HG02884 (cell line): Measurements from ENCODE around the gene ZNF613.
"Not testable (repeated sequence)": the region's sequence is repeated elsewhere in the genome, so short reads cannot be mapped to it uniquely, and the experiment has no call there.

Experiments used
- ATAC-seq: cut with Tn5 transposase; IDR thresholded peaks from one replicate; pipeline ENCODE4 v1.9.1; 2021; ENCODE audit warnings: mild to moderate bottlenecking, moderate library complexity; ENCODE audit not compliant: unreplicated experiment

The ZNF613 gene

GRCh38 chr19:51926784-51927741 lies at the start of gene ZNF613:
Gene ZNF613 (plus strand): TSS chr19:51927472. CDS start chr19:51936221, 8,749 bp downstream.
- peak; percentile 76 for ATAC-seq

- ATAC-seq: no peak
Observed at GRCh38 chr19:51882518-51882917, 44.8 kb upstream of the ZNF613 start.

- ATAC-seq: no peak
Observed at GRCh38 chr19:51884713-51885112, 42.6 kb upstream of the ZNF613 start.

GRCh38 chr19:51887522-51888498 lies 39.5 kb upstream of the ZNF613 start, which contains the start of gene ZNF577:
Gene ZNF577 (minus strand): TSS chr19:51887951. CDS start chr19:51880382, 7,569 bp downstream.
- ATAC-seq: no peak

GRCh38 chr19:51889934-51890333 lies 37.3 kb upstream of the ZNF613 start:
- no peak for ATAC-seq

- ATAC-seq: no peak
Observed at GRCh38 chr19:51891193-51891747, 36.0 kb upstream of the ZNF613 start.

GRCh38 chr19:51901860-51902259 lies 25.4 kb upstream of the ZNF613 start:
- no peak for ATAC-seq

GRCh38 chr19:51903192-51903591 lies 24.1 kb upstream of the ZNF613 start:
- no peak for ATAC-seq

- peak; percentile 73 for ATAC-seq
Observed at GRCh38 chr19:51904331-51905165, 22.7 kb upstream of the ZNF613 start, which contains the start of gene ZNF649. Gene ZNF649 (minus strand): TSS chr19:51905017. CDS start chr19:51900107, 4,910 bp downstream.

- no peak for ATAC-seq
Observed at GRCh38 chr19:51905206-51905605, 22.1 kb upstream of the ZNF613 start.

GRCh38 chr19:51905639-51906038 lies 21.6 kb upstream of the ZNF613 start:
- ATAC-seq: not testable (repeated sequence)

- not testable (repeated sequence) for ATAC-seq
Observed at GRCh38 chr19:51906108-51906507, 21.2 kb upstream of the ZNF613 start.

- ATAC-seq: not testable (repeated sequence)
Observed at GRCh38 chr19:51907981-51908380, 19.3 kb upstream of the ZNF613 start.

- no peak for ATAC-seq
Observed at GRCh38 chr19:51915324-51915867, 11.9 kb upstream of the ZNF613 start.

GRCh38 chr19:51916167-51916566 lies 11.1 kb upstream of the ZNF613 start:
- ATAC-seq: no peak

GRCh38 chr19:51919606-51920005 lies 7.7 kb upstream of the ZNF613 start:
- no peak for ATAC-seq

GRCh38 chr19:51921949-51922348 lies 5.3 kb upstream of the ZNF613 start:
- ATAC-seq: no peak

- ATAC-seq: no peak
Observed at GRCh38 chr19:51926426-51926783, 867 bp upstream of the ZNF613 start.

- no peak for ATAC-seq
Observed at GRCh38 chr19:51927859-51928258, 587 bp downstream of the ZNF613 start.

GRCh38 chr19:51931921-51932320 lies 4.6 kb downstream of the ZNF613 start:
- no peak for ATAC-seq
